CD4-positive, CD25-positive, alpha-beta regulatory T cell (primary cell): ENCODE results near the gene PGAP3. TPM values are rescaled to one million over a fixed set of nuclear protein-coding genes. Genes with fewer than 3 reads are reported as not detected.
A peak's percentile ranks its signal among the peaks of the same experiment; 100 is the strongest.

ENCODE experiments used
- ATAC-seq, 2 donors: fragments of 150-1000 bp; cut with Tn5 transposase; one replicate each; pipeline ENCODE4 v1.10.0; 2021; ENCODE audit warnings: low read depth in 2 of 2, moderate number of reproducible peaks in 2 of 2, moderate library complexity in 1 of 2
- DNase-seq, 3 donors: peaks; one replicate each; pipeline versions ENCODE4 v3.0.0 to v3.0.0-alpha.2; 2012 to 2022; ENCODE audit warnings: mixed read lengths in 1 of 3
- H3K27ac ChIP-seq: one replicate; pipeline ENCODE4 v1.7.0; 2013; ENCODE audit warnings: mild to moderate bottlenecking, low read length; ENCODE audit not compliant: insufficient read depth, poor library complexity, severe bottlenecking
- H3K27me3 ChIP-seq: one replicate; pipeline ENCODE4 v1.7.0; 2013; ENCODE audit warnings: low read length; ENCODE audit not compliant: control insufficient read depth, insufficient read depth
- H3K36me3 ChIP-seq: one replicate; pipeline ENCODE4 v1.7.0; 2013; ENCODE audit warnings: mild to moderate bottlenecking, low read length, moderate library complexity; ENCODE audit not compliant: control insufficient read depth, insufficient read depth
- H3K4me1 ChIP-seq: 2 replicates; pipeline ENCODE4 v1.7.0; 2013; ENCODE audit warnings: mild to moderate bottlenecking, low read length; ENCODE audit not compliant: insufficient read depth, control insufficient read depth, poor library complexity, severe bottlenecking
- H3K4me3 ChIP-seq: one replicate; pipeline ENCODE4 v1.7.0; 2013; ENCODE audit warnings: low read depth, mild to moderate bottlenecking, low read length, moderate library complexity
- H3K9me3 ChIP-seq, 2 experiments: 1 replicate in 1 of 2; 2 replicates in 1 of 2; pipeline ENCODE4 v1.7.0; 2013; ENCODE audit warnings: low read length in 2 of 2, mild to moderate bottlenecking in 1 of 2, moderate library complexity in 1 of 2; ENCODE audit not compliant: control insufficient read depth in 2 of 2
- H3K27ac Mint-ChIP-seq, 3 donors: one replicate each; pipeline ENCODE4 v1.8.0; 2020 to 2022; ENCODE audit warnings: mild to moderate bottlenecking in 3 of 3, mixed read lengths in 3 of 3, moderate library complexity in 2 of 3
- H3K27me3 Mint-ChIP-seq: one replicate; pipeline ENCODE4 v1.8.0; 2022; ENCODE audit warnings: mild to moderate bottlenecking, mixed read lengths
- H3K36me3 Mint-ChIP-seq: one replicate; pipeline ENCODE4 v1.8.0; 2020; ENCODE audit warnings: mixed read lengths
- H3K4me1 Mint-ChIP-seq, 4 donors: one replicate each; pipeline ENCODE4 v1.8.0; 2020 to 2022; ENCODE audit warnings: mixed read lengths in 4 of 4, mild to moderate bottlenecking in 1 of 4
- H3K4me3 Mint-ChIP-seq, 4 donors: one replicate each; pipeline ENCODE4 v1.8.0; 2020 to 2022; ENCODE audit warnings: mild to moderate bottlenecking in 4 of 4, mixed read lengths in 4 of 4, moderate library complexity in 3 of 4
- H3K9me3 Mint-ChIP-seq, 7 donors: one replicate each; pipeline ENCODE4 v1.8.0; 2020 to 2022; ENCODE audit warnings: mixed read lengths in 7 of 7, mild to moderate bottlenecking in 3 of 7, moderate library complexity in 2 of 7
- polyA plus RNA-seq, 4 donors: library from polyadenylated mRNA; unstranded; fragments of 300-500 nt; fragmentation: Illumina TruSeq; gene quantifications; one replicate each; pipeline ENCODE4 v1.2.3, GENCODE V29; 2021
- total RNA-seq: library from RNA; stranded (reverse); gene quantifications from one replicate; pipeline ENCODE4 v1.2.3, GENCODE V29; 2022

PGAP3 gene
- total and polyA plus RNA-seq, 5 donors from 2014 or later = 15.2 to 28.0 (median 19.7) TPM

GRCh38 chr17:39684369-39685192 is 3.3 kb downstream of the PGAP3 start:
- no peaks in the 10 kb centered on the region for H3K27me3 ChIP-seq
- H3K9me3 ChIP-seq = no peaks in the 10 kb centered on the region
- H3K27ac ChIP-seq = no peak overlapping the region
- H3K4me1 ChIP-seq = peaks cover 32% of the 10 kb centered on the region
- Mint-ChIP-seq H3K4me1 (peaks cover 22 to 52% (median 31%) of the 10 kb centered on the region in 4 donors), H3K36me3 (peaks cover 35% of the 10 kb centered on the region), H3K4me3 (peak overlapping the region in 1 of 4 donors; percentile 71), H3K27me3 (no peaks in the 10 kb centered on the region), H3K9me3 (peaks cover 0 to 4% (median 0%) of the 10 kb centered on the region in 7 donors), H3K27ac (peak overlapping the region in 1 of 3 donors; percentile 53)
- DNase-seq = no peak
- H3K36me3 ChIP-seq = peaks cover 16% of the 10 kb centered on the region
- H3K4me3 ChIP-seq = no peak overlapping the region
- ATAC-seq = no peak

DNA sequence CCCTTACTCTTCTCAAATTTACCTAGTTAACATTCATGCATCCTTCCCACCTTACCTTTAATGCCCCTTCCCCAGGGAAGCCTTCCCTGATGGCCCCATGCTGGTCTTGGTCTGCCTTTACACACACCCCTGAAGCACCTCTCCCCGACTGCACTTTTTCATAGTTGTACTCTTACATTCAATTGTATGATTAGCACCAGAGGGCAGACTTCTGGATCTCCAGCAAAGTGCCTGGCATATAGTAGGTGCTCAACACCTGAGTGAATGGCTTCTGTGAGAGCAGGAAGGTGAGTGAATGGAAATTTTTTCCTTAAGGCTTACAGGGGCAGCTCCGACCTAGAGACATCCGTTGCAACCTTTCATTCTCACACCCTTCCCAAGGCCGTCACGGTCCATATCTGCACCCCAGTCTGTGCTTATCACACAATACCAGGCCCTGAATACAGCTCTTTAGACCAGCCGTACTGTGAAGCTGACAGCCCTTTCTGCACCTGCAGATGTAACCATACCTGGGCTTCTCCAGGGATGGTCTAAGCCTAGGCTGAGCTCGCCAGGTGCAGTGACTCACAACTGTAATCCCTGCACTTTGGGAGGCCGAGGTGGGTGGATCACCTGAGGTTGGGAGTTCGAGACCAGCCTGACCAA is 4.4 kb downstream of the PGAP3 start:
- DNase-seq (no peak), ATAC-seq (no peak)
- H3K27ac Mint-ChIP-seq = peak overlapping the region in 1 of 3 donors; percentile 79
- H3K36me3 Mint-ChIP-seq = peaks cover 36% of the 10 kb centered on the region
- H3K36me3 ChIP-seq = peaks cover 16% of the 10 kb centered on the region
- H3K4me3 Mint-ChIP-seq = peak overlapping the region in 2 of 4 donors; percentile 3 to 45
- peaks cover 35% of the 10 kb centered on the region for H3K4me1 ChIP-seq
- peaks cover 0 to 4% (median 0%) of the 10 kb centered on the region in 7 donors for H3K9me3 Mint-ChIP-seq
- H3K4me3 ChIP-seq = no peak overlapping the region
- no peak overlapping the region for H3K27ac ChIP-seq
- H3K9me3 ChIP-seq = no peaks in the 10 kb centered on the region
- peaks cover 23 to 55% (median 37%) of the 10 kb centered on the region in 4 donors for H3K4me1 Mint-ChIP-seq
- H3K27me3 ChIP-seq = no peaks in the 10 kb centered on the region
- no peaks in the 10 kb centered on the region for H3K27me3 Mint-ChIP-seq

DNA sequence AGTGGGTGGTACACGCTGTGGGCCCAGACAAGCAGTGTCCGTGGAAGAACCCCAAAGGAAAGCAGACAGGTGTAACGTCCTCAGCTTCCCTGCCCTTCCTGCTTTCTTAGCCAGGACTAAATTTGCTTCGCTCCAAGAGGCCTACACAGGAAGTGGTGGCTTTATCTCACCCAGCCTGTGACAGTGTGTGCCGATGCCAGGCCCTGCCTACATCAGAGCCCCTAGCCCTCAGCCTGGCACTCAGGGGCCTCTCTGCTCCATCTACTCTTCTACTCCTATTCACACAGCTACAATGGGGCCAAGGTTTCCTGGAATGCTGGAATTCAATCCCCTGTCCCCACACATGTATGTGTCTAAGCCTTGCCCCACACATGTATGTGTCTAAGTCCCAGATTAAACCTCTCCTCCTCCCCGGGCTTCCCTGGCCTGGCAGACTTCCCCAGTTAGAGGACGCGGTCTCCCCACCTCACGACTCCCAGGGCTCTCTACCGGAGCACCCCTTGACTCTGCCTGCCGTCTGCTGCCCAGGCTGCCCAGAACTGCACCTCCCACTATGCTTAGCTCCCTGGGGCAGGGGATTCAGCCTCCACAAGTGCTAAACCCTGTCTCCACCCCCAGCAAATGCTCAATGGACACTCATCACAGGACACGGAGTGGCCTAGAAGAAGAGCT is 8.2 kb downstream of the PGAP3 start:
- no peaks in the 10 kb centered on the region for H3K9me3 Mint-ChIP-seq
- DNase-seq = peak in 2 of 3 donors; percentile 48 to 83
- Histone ChIP-seq H3K27me3 (no peaks in the 10 kb centered on the region), H3K4me1 (peaks cover 43% of the 10 kb centered on the region), H3K9me3 (no peaks in the 10 kb centered on the region), H3K27ac (peak overlapping the region; percentile 67), H3K4me3 (no peak overlapping the region), H3K36me3 (peaks cover 12% of the 10 kb centered on the region)
- H3K36me3 Mint-ChIP-seq = peaks cover 30% of the 10 kb centered on the region
- peak; percentile 81 to 86 for ATAC-seq
- H3K27ac Mint-ChIP-seq = peak overlapping the region; percentile 93 to 97 (median 94)
- peak overlapping the region in 3 of 4 donors; percentile 45 to 72 (median 70) for H3K4me3 Mint-ChIP-seq
- peaks cover 17 to 67% (median 29%) of the 10 kb centered on the region in 4 donors for H3K4me1 Mint-ChIP-seq
- H3K27me3 Mint-ChIP-seq = no peaks in the 10 kb centered on the region

- ATAC-seq = no peak
- no peak overlapping the region for H3K4me3 ChIP-seq
- H3K4me1 Mint-ChIP-seq = peaks cover 17 to 64% (median 29%) of the 10 kb centered on the region in 4 donors
- H3K27me3 Mint-ChIP-seq = no peaks in the 10 kb centered on the region
- peaks cover 23% of the 10 kb centered on the region for H3K36me3 Mint-ChIP-seq
- no peaks in the 10 kb centered on the region for H3K27me3 ChIP-seq
- no peak for DNase-seq
- H3K27ac ChIP-seq = no peak overlapping the region
- H3K4me3 Mint-ChIP-seq = peak overlapping the region in 1 of 4 donors; percentile 36
- peak overlapping the region; percentile 93 to 97 (median 94) for H3K27ac Mint-ChIP-seq
- H3K4me1 ChIP-seq = peaks cover 43% of the 10 kb centered on the region
- H3K9me3 ChIP-seq = no peaks in the 10 kb centered on the region
- peaks cover 6% of the 10 kb centered on the region for H3K36me3 ChIP-seq
- H3K9me3 Mint-ChIP-seq = no peaks in the 10 kb centered on the region
Observed at GRCh38 chr17:39678340-39679116, 9.3 kb downstream of the PGAP3 start.

GRCh38 chr17:39677542-39678339 is 10.1 kb downstream of the PGAP3 start:
- no peak for ATAC-seq
- Histone ChIP-seq H3K27ac (no peak overlapping the region), H3K4me3 (no peak overlapping the region), H3K27me3 (no peaks in the 10 kb centered on the region), H3K36me3 (no peaks in the 10 kb centered on the region), H3K9me3 (no peaks in the 10 kb centered on the region), H3K4me1 (peaks cover 43% of the 10 kb centered on the region)
- peak overlapping the region in 2 of 4 donors; percentile 33 to 46 for H3K4me3 Mint-ChIP-seq
- H3K9me3 Mint-ChIP-seq = no peaks in the 10 kb centered on the region
- H3K27me3 Mint-ChIP-seq = no peaks in the 10 kb centered on the region
- no peak for DNase-seq
- H3K4me1 Mint-ChIP-seq = peaks cover 17 to 59% (median 29%) of the 10 kb centered on the region in 4 donors
- peak overlapping the region; percentile 71 to 97 (median 91) for H3K27ac Mint-ChIP-seq
- peaks cover 17% of the 10 kb centered on the region for H3K36me3 Mint-ChIP-seq

- peak overlapping the region in 1 of 4 donors; percentile 46 for H3K4me3 Mint-ChIP-seq
- Histone ChIP-seq H3K27me3 (no peaks in the 10 kb centered on the region), H3K4me1 (peaks cover 43% of the 10 kb centered on the region), H3K27ac (no peak overlapping the region), H3K9me3 (no peaks in the 10 kb centered on the region), H3K4me3 (no peak overlapping the region), H3K36me3 (no peaks in the 10 kb centered on the region)
- H3K27me3 Mint-ChIP-seq = no peaks in the 10 kb centered on the region
- peak overlapping the region; percentile 87 to 93 (median 91) for H3K27ac Mint-ChIP-seq
- ATAC-seq = no peak
- peaks cover 17 to 59% (median 29%) of the 10 kb centered on the region in 4 donors for H3K4me1 Mint-ChIP-seq
- no peak for DNase-seq
- H3K9me3 Mint-ChIP-seq = no peaks in the 10 kb centered on the region
- H3K36me3 Mint-ChIP-seq = peaks cover 13% of the 10 kb centered on the region
Observed at GRCh38 chr17:39677072-39677471, 10.8 kb downstream of the PGAP3 start.
